GM12878 (cell line): ENCODE measurements around the gene DNAI7. TPM values are rescaled to one million over a fixed set of nuclear protein-coding genes. Genes with fewer than 3 reads are reported as not detected.

Experiments
- ATAC-seq: fragments of 200-7000 bp; cut with Tn5 transposase; 3 replicates; pipeline ENCODE4 v1.9.1; 2020; ENCODE audit warnings: mild to moderate bottlenecking, moderate library complexity
- BruUV-seq: library from RNA; stranded (reverse); fragments of 400-500 nt; replicated peaks from 2 replicates; lab custom pipeline; 2021; lab: Mats Ljungman, UMichigan
- CTCF ChIA-PET: fragments of 300-600 bp; sonication (Branson Sonifier 250); formaldehyde crosslinking; extraction: SDS; loops from one replicate; lab custom pipeline; 2021; ENCODE audit warnings: inconsistent platforms; lab: Yijun Ruan, JAX
- POLR2A ChIA-PET: fragments of 350-600 bp; formaldehyde crosslinking; extraction: SDS; loops from one replicate; lab custom pipeline; 2021; ENCODE audit warnings: inconsistent platforms; lab: Charles Lee
- RAD21 ChIA-PET: fragments of 300-600 bp; sonication (Branson Sonifier 250); formaldehyde crosslinking; loops from one replicate; lab custom pipeline; 2023; ENCODE audit warnings: antibody characterized with exemption; ENCODE audit not compliant: unreplicated experiment; lab: Charles Lee
- SMC1A ChIA-PET: fragments of 300-600 bp; sonication (Branson Sonifier 250); formaldehyde crosslinking; loops from one replicate; lab custom pipeline; 2023; ENCODE audit not compliant: unreplicated experiment, uncharacterized antibody; lab: Charles Lee
- DNase-seq: peaks from one replicate; pipeline ENCODE4 v3.0.0-alpha.2; 2011; ENCODE audit warnings: low read depth, low spot score
- FAIRE-seq: peaks from 3 replicates; lab custom pipeline; 2011; peaks lifted over from hg19 to GRCh38; lab: Jason Lieb, UNC
- H2AFZ ChIP-seq: 2 replicates; pipeline ENCODE4 v1.6.0; 2011; ENCODE audit warnings: low read depth, low read length, control low read depth; ENCODE audit not compliant: control insufficient read depth
- H3K27ac ChIP-seq: 2 replicates; pipeline ENCODE4 v1.5.1; 2011; ENCODE audit warnings: control low read depth; ENCODE audit not compliant: control insufficient read depth, insufficient read depth
- H3K27me3 ChIP-seq, 2 experiments: replicated peaks in 1 of 2; 2 replicates each; pipeline versions ENCODE4 v1.6.0 to v1.6.1; 2011; ENCODE audit warnings: low read length in 1 of 2; ENCODE audit not compliant: control insufficient read depth in 2 of 2, insufficient read depth in 2 of 2
- H3K36me3 ChIP-seq, 2 experiments: 2 replicates each; pipeline ENCODE4 v1.5.1; 2011; ENCODE audit warnings: low read length in 1 of 2; ENCODE audit not compliant: control insufficient read depth in 2 of 2, insufficient read depth in 2 of 2
- H3K4me1 ChIP-seq: 2 replicates; pipeline ENCODE4 v1.6.1; 2011; ENCODE audit warnings: mild to moderate bottlenecking, low read length, moderate library complexity, mixed read lengths; ENCODE audit not compliant: control insufficient read depth, insufficient read depth
- H3K4me2 ChIP-seq: 2 replicates; pipeline ENCODE4 v1.6.0; 2011; ENCODE audit warnings: control low read depth; ENCODE audit not compliant: control insufficient read depth, insufficient read depth
- H3K4me3 ChIP-seq: fragments of 200-600 bp; sonication (generic); 2 replicates; pipeline ENCODE4 v1.5.1; 2016
- H3K79me2 ChIP-seq: 2 replicates; pipeline ENCODE4 v1.6.0; 2011; ENCODE audit warnings: low read length; ENCODE audit not compliant: control insufficient read depth, insufficient read depth
- H3K9ac ChIP-seq: 2 replicates; pipeline ENCODE4 v1.8.0; 2011; ENCODE audit warnings: low read length, control low read depth, mixed read lengths; ENCODE audit not compliant: control insufficient read depth, insufficient read depth
- H3K9me3 ChIP-seq: replicated peaks from 3 replicates; pipeline ENCODE4 v1.5.1; 2011; ENCODE audit warnings: mild to moderate bottlenecking, low read length; ENCODE audit not compliant: control insufficient read depth, insufficient read depth
- H4K20me1 ChIP-seq: 2 replicates; pipeline ENCODE4 v1.6.0; 2011; ENCODE audit not compliant: control insufficient read depth, insufficient read depth
- BACH1 ChIP-seq: fragments of 450-650 bp; IDR thresholded peaks from 2 replicates; pipeline ENCODE4 v1.6.1; 2017; ENCODE audit warnings: mild to moderate bottlenecking, borderline replicate concordance
- CHD4 ChIP-seq: fragments of 200-600 bp; sonication (generic); IDR thresholded peaks from 2 replicates; pipeline ENCODE4 v1.6.1; 2016; ENCODE audit warnings: mild to moderate bottlenecking
- CREB1 ChIP-seq: IDR thresholded peaks from 2 replicates; pipeline ENCODE4 v1.6.1; 2012; ENCODE audit warnings: low read depth, mild to moderate bottlenecking, inconsistent platforms
- DPF2 ChIP-seq: fragments of 450-650 bp; IDR thresholded peaks from 2 replicates; pipeline ENCODE4 v1.6.1; 2017; ENCODE audit warnings: mild to moderate bottlenecking
- EGR1 ChIP-seq, 2 experiments: IDR thresholded peaks; 1 replicate in 1 of 2; 2 replicates in 1 of 2; pipeline ENCODE4 v1.6.1; 2011 to 2012; ENCODE audit warnings: low read depth in 2 of 2, low read length in 2 of 2, borderline replicate concordance in 1 of 2, mild to moderate bottlenecking in 1 of 2, moderate library complexity in 1 of 2
- FOXK2 ChIP-seq: fragments of 450-650 bp; IDR thresholded peaks from 2 replicates; pipeline ENCODE4 v1.6.1; 2017; ENCODE audit warnings: mild to moderate bottlenecking, moderate library complexity
- HDGF ChIP-seq: fragments of 450-650 bp; IDR thresholded peaks from 2 replicates; pipeline ENCODE4 v1.6.1; 2016; ENCODE audit warnings: antibody characterized with exemption
- LARP7 ChIP-seq: fragments of 450-650 bp; IDR thresholded peaks from 2 replicates; pipeline ENCODE4 v1.6.1; 2017; ENCODE audit warnings: mild to moderate bottlenecking
- NBN ChIP-seq: fragments of 450-650 bp; IDR thresholded peaks from 2 replicates; pipeline ENCODE4 v1.6.1; 2016
- ZNF207 ChIP-seq: fragments of 450-650 bp; IDR thresholded peaks from 2 replicates; pipeline ENCODE4 v1.6.1; 2014; ENCODE audit warnings: antibody characterized with exemption, mild to moderate bottlenecking, borderline replicate concordance
- WGBS: methylation state at CpG from one replicate; pipeline ENCODE4 v1.1.6; 2016; ENCODE audit warnings: low lambda C conversion rate; ENCODE audit not compliant: insufficient replicate concordance, insufficient coverage; ENCODE audit errors: missing lambda C conversion rate; 5-methylcytosine and 5-hydroxymethylcytosine counted together
- in situ Hi-C: fragments of 300-500 bp; cut with MboI; formaldehyde crosslinking; loops from 9 replicates; pipeline ENCODE4 v1.14.3; 2018; ENCODE audit warnings: mixed read lengths
- intact Hi-C: fragments of 100-400 bp; cut with micrococcal nuclease; formaldehyde crosslinking; loops from one replicate; pipeline ENCODE4 v1.14.2; 2022; ENCODE audit not compliant: unreplicated experiment
- polyA plus RNA-seq, 11 experiments: library from polyadenylated mRNA; depleted of rRNA in 4 of 11; unstranded in 6 of 11; stranded (reverse) in 5 of 11; fragments of >200 nt; fragmentation: Nextera tagmentation in 4 of 11; fragmentation: Illumina TruSeq in 1 of 11; extraction: Ambion mirVana in 4 of 11; extraction: Trizol in 1 of 11; gene quantifications; 1 replicate in 1 of 11; 2 replicates in 10 of 11; pipeline versions ENCODE4 v1.2.1 to v1.2.3, GENCODE V29; 2011 to 2016; ENCODE audit warnings: inconsistent platforms in 2 of 11, missing spikeins in 2 of 11, low read depth in 1 of 11
- total RNA-seq, 4 experiments: library from RNA; depleted of rRNA in 3 of 4; stranded (reverse); fragments of >200 nt in 3 of 4; fragmentation: Illumina TruSeq in 1 of 4; extraction: Trizol in 1 of 4; gene quantifications; 2 replicates each; pipeline versions ENCODE4 v1.2.1 to v1.2.3, GENCODE V29; 2013 to 2021

DNAI7 gene
- total and polyA plus RNA-seq, 10 of the 15 experiments (the other 5 are each of a cell fraction or from before 2014, with no cell fraction given): 0.05 to 0.48 (median 0.13) TPM; not detected in 4

- Histone ChIP-seq H4K20me1 (no peaks in the 10 kb centered on the region), H3K4me2 (no peak overlapping the region), H3K27me3 (no peaks in the 10 kb centered on the region), H3K9me3 (no peaks in the 10 kb centered on the region), H2AFZ (no peak overlapping the region), H3K27ac (no peak overlapping the region), H3K79me2 (no peaks in the 10 kb centered on the region), H3K4me3 (no peak overlapping the region), H3K4me1 (peaks cover 10% of the 10 kb centered on the region), H3K9ac (no peak overlapping the region), H3K36me3 (no peaks in the 10 kb centered on the region)
- in situ Hi-C loops (no loop called here), intact Hi-C loops (no loop called here)
- BruUV-seq: no TSS peak
- ChIA-PET CTCF (interaction anchor here (0.7 kb wide), 1 partner anchor 246 kb away, joined by 3 read pairs; no protein-coding TSS in a partner anchor), RAD21 (interaction anchor here (0.6 kb wide), 1 partner anchor 205 kb away, joined by 3 read pairs; no protein-coding TSS in a partner anchor), SMC1A (no interaction called here), POLR2A (no interaction called here)
- WGBS: 63% methylated on average over 3 of the region's 3 CpGs
- ATAC-seq: no peak
- peak; percentile 57 for FAIRE-seq
- TF ChIP-seq BACH1: no peak
- no peak for TF ChIP-seq ZNF207
- no peak for TF ChIP-seq LARP7
- TF ChIP-seq EGR1 (IDR thresholded peaks at IDR 0.05; ENCODE audit: borderline replicate concordance in 1 of 2, low read depth in 2 of 2, low read length in 2 of 2): no peak
- TF ChIP-seq CREB1: no peak
- TF ChIP-seq NBN: no peak
- TF ChIP-seq DPF2: no peak
- no peak for TF ChIP-seq CHD4
- no peak for TF ChIP-seq HDGF
- TF ChIP-seq FOXK2: no peak
- DNase-seq: no peak
These were observed 12.2 kb downstream of the DNAI7 start for GRCh38 chr12:25182765-25183164.
